GM21447 (cell line): ENCODE results near the gene LGALS3BP.
"Not testable (repeated sequence)": the region's sequence is repeated elsewhere in the genome, so short reads cannot be mapped to it uniquely, and the experiment has no call there.

Experiments
- ATAC-seq: cut with Tn5 transposase; IDR thresholded peaks from one replicate; pipeline ENCODE4 v1.9.1; 2021; ENCODE audit not compliant: unreplicated experiment

LGALS3BP gene

DNA sequence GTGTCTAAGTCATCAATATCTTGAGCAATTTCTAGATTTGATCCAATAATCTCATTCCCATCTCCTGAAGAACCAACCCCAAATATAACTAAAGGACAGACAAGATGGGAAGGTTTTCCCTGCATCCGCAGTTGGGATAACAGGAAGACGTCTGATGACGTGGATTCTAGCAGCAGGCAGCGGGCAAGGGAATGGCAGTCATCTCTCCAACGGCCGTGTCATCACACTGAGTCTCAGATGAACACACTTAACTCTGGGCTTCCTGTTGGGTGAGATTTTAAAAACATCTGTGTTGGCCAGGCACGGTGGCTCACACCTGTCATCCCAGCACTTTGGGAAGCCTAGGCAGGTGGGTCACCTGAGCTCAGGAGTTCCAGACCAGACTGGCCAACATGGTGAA lies 33.6 kb downstream of the LGALS3BP start:
- no peak for ATAC-seq

DNA sequence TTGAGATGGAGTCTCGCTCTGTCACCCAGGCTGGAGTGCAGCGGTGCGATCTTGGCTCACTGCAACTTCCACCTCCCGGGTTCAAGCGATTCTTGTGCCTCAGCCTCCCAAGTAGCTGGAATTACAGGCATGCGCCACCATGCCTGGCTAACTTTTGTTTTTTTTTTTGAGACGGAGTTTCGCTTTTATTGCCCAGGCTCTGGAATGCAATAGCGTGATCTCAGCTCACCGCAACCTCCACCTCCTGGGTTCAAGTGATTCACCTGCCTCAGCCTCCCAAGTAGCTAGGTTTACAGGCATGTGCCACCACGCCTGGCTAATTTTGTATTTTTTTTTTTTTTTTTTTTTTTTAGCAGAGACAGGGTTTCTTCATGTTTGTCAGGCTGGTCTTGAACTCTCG lies 34.3 kb downstream of the LGALS3BP start:
- not testable (repeated sequence) for ATAC-seq

DNA sequence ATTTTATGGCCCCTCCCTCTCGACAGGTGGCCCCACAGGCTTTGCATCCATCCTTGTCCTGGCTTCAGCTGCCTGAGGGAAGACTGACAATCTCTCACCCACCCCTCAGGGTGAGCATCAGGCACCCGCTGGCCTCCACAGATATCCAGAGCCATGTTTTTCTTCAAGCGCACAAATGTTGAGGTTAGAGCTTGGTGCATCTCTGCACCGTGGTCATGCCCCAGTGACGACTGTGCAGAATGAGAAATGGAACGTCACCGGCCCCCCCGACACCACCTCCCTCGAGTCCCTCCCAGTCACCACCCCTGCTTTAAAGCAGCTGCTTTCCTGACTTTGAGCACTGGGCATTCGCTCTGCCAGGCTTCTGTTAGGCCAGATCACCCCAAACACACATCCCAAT lies 34.8 kb downstream of the LGALS3BP start:
- no peak for ATAC-seq

DNA sequence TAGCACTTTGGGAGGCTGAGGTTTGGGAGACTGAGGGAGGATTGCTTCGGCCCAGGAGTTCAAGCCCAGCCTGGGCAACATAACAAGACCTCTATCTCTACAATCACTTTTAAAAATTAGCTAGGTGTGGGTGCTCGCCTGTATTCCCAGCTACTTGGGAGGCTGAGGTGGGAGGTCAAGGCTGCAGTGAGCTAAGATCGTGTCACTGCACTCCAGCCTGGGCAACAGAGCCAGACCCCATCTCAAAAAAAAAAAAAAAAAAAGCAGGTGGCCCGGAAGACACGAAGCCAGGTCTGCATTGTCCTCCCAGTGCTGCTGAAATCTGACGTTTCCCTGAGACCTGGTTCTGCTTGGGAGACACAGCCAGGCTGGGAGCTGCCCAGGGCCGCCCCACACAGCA lies 35.7 kb downstream of the LGALS3BP start:
- no peak for ATAC-seq

DNA sequence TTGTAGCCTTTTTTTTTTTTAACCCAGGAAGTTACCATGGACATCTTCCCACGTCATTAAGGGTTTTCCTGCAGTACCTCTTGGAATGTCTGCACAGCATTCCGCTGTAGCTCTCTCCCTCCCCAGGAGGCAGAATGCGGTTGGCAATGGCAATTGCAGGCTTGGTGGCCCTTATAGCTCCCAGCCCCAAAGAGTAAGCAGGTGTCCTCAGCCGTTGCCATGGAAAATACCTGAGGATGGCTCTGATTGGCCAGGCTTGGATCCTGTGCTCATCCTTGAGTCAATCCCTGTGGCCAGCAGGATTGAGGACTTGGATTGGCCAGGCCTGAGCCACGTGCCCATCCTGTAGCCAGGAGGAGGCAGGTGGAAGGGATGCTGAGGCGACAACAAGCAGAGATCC lies 39.0 kb downstream of the LGALS3BP start:
- ATAC-seq: no peak

DNA sequence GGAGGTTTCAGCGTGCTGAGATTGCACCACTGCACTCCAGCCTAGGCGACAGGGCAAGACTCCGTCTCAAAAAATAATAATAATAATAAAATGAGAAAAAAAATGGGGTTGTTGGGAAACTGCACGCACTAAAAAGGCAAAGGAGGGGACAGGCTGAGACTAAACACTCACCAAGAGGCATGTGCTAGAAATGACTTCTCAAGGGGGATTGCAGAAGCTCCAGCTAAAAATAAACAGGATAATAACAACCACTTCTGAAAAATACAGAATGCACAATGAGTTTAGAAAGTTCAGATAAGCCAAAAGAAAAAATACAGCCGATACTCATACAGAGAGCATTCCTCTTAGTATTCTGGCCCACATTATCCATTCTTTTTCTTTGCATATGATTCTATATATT lies 39.5 kb downstream of the LGALS3BP start:
- no peak for ATAC-seq

DNA sequence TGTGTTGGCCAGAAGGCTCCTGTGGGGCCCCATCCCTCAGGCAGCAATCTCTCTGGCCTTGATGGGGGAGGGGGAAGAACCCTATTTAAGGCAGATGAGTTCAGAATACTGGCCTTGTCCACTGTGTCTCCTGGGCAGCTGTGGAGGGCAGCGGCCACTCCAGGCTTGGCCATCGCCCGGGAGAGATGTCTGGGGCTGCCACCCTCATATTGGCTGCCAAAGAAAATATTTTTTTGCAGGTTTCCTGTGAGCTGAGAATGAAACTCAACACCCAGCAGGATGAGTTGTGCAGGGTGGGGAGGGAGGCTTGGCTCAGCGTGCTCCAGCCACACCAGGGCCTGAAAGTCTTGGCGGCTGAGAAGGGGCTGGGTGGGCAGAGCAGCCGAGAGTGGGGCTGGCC lies 40.1 kb downstream of the LGALS3BP start:
- ATAC-seq: no peak

DNA sequence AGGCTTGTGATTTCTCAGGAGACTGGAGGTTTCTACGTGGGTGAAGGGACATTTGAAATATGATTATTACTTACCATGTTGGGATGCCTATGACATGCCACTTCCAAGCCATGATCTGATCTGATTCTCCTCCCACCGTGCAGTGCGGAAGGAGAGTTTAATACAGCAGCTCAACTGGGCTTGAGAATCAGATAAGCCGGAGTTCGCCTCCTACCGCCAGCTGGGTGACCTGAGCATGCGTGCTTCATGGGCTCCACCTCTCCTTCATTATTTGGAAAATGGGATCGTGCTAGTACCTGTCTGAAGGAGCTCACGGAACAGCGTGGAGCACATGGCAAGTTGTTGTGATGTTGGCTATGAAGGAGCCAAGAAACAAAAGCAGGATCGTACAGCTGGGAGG lies 42.2 kb downstream of the LGALS3BP start:
- no peak for ATAC-seq

DNA sequence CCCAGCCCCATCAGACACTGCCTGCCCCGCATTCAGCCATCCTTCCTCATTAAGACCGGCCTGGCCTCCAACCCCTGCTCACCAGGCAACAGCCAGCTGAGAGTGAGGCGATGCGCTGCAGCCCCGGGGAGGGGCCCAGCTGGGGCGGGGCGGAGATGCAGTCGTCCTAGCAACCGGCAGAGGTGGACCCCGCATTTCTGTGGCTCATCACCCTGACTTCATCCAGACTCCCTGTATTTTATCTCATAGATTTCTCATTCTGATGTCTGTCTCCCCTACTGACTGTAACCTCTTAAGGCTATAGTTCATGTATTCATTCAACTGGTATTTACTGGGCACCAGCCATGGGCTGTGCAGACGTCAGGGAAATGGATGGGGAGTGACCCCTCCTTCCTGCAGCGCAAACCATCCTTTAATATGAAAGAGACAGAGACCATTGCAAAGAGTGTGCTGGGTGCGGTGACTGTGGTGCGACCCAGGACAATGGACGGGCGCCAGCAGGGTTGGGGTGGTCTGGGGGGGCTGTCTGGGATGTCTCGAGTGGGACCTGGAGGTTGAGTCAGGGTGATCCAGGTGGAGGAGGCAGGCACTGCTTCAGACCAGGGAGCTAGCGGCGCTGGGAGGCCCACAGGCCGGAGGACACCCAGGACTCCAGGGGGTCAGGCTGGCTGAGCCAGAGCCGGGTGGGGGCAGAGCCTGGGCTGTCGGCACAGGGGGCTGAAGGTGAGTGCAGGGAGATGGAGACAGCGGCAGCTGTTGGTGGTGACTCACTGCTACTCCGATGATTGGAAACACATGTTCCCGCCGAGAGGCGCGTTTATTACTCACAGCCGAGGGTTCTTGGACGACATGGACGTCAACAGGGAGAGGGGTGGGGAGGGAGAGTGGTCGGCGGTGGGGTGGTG lies 44.1 kb downstream of the LGALS3BP start:
- no peak for ATAC-seq

DNA sequence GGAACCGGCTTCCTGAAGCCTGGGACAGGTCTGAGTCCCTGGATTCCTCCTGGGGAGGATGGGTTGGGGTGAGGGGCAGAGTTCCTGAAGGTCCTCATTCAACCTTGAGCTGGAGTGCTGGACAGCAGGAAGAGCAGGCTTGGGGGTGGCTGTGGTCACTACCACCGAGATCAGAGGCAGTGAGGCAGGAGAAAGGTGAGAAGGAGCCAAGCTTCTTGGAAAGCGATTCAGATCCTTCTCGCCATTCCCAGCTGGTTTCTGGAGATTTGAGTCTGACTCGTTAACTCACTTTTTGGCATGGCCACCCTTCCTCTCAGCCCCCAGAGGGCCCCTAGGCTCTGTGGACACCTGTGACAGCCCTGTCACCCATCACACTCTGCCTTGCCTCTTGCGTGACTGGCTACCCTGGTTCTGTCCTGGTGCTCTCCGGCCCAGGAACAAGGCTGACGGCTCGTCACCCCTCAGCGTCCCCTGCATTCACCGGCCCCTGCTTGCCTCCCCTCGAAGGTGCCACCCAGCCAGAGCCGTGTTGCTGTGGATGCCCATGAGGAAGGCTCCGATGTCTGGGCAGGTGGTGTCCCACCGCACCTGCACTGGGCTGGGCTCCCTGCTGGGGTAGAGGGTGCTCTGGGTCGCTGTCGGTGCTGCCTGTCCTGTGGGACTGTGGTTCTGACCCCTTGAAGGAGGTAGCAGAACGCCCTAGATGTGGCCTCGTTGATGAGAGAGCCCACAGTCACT lies 44.9 kb downstream of the LGALS3BP start:
- ATAC-seq: no peak

DNA sequence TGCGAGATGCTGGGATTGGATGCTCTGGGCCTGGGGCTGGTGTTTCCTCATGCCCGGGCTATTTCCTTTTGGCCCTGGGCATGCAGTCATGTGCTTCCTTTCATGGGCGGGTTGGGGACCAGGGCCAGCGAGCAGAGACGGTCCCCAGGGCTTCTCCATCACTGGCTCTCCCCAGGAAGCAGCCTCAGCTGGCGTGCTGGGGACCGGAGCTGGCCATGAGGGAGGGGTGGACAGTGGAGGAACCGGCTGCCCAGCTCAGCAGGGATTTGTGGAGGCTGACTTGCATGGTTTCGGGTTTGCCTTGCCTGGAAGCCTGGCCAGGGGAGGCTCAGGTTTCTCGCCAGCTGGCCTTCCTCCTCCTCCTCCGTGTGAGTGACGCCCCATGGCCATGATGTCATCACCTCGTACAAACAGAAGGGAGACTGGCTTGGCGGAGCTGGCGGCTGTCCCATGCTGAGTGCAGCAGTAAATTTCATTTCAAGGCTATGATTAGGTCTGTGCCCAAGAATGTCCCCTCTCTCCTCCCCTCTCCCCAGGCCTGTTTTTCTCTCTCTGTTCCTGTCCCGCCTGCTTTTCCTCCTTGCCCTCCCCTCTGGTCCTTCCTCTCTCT lies 45.7 kb downstream of the LGALS3BP start:
- ATAC-seq: no peak

DNA sequence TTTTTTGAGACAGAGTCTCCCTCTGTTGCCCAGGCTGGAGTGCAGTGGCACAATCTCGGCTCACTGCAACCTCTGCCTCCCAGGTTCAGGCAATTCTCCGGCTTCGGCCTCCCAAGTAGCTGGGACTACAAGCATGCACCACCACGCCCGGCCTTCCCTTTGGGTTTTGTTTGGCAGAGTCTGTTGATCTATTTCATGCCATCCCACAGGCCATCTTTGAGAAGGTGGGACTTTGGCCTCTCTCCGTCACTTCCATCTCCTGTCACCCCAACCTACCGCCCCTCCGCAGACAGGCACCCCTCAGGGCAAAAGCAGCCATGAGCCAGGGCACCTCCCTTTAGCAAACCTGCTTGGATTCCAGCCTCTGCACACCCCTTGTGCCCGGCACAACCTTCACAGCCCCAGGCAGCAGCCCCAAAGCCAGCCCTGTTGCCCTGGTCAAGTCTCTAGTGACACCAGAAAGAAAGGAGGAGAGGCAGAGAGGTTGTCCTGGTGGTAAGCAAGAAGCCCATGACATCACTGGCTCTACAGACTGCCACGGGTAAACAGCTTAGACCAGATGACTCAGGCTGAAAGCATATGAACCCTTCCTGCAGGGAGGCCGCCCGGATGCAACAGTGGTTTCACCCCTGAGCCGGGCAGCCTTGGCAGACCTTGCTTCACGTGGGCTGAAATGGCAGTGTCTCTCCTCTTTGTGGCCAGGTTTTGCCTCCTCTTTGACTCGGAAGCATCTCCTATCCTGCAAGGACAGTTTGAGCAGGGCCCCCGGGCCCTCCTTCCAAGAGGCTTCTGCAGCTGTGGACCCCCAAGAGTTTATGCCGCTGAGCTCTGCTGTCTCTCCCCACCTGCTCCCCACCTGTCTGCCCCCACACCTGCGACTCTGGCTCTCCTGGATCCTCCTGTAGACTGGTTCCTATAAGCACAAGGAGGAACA lies 46.4 kb downstream of the LGALS3BP start:
- ATAC-seq: peak; percentile 91

DNA sequence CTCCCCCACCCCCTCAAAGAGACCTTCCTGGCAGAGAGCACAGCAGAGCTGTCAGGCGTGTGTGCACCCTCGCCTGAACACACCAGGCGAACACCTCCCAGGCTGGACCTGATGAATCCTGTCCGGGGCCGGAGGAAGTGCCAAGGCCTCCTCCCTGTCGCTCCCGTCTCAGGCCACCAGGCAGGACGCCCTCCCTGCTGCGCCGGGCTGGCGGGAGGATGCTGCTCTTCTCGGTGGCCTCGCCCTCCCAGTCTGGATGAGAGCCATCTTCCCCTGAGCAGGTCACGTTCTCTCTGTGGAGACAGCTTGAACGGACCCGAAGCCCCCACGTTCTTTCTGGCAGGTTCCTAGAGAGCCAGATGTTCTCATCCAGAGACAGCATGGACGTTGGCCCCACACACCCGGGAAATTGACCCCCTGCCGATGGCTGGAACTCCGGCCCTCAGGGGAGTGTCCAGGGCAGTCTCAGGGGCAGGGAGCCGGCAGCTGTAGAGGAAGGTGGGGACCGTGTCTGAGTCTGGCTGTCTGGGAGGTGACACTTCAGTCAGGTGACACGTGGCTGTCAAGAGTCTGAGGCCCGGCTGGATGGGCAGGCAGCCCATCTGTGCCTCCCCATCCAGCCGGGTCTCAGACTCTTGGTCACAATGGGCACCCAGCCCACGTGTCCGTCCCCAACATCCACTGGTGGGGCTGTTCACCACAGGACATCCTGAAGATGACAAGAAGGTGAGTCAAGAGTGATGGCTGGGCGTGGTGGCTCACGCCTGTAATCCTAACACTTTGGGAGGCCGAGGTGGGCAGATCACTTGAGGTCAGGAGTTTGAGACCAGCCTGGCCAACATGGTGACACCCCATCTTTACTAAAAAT lies 49.6 kb downstream of the LGALS3BP start:
- ATAC-seq: no peak

DNA sequence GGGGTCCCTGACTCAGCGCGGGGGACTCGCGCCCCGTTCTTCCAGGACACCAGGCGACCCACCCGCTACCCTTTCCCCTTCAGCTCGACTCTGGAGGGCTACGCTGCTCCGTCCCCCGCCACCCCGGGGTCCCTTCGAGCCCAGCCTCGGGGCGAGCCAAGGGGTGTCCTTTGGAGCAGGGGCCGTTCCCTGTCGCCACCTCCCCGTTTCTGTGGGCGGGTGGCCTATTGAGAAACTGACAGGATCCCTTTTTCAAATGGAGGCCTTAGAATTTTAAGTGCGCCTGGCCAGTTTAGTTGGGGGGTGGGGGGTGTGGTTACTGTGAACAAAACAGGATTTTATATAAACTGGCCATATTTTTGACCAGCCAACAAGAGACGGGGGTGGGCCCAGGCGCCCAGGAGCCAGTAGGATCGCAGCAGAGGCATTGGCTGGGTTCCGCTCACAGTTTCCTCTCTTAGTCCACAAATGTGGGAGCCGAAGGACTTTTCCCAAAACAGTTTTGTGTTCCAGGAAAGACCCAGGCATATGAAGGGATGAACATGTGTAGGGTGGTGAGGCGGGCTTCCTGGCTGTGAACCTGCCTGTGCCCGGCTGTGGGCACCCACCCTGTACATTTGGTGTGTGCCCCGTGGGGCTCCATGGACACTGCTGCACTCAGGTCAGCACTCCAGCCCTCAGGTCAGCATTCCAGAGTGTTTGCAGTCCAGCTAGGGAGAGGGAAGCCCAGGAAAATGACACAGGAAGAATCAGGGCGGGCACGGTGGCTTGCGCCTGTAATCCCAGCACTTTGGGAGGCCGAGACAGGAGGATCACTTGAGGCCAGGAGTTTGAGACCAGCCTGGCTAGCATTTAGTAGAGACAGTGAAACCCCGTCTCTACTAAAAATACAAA lies 53.8 kb downstream of the LGALS3BP start:
- no peak for ATAC-seq

DNA sequence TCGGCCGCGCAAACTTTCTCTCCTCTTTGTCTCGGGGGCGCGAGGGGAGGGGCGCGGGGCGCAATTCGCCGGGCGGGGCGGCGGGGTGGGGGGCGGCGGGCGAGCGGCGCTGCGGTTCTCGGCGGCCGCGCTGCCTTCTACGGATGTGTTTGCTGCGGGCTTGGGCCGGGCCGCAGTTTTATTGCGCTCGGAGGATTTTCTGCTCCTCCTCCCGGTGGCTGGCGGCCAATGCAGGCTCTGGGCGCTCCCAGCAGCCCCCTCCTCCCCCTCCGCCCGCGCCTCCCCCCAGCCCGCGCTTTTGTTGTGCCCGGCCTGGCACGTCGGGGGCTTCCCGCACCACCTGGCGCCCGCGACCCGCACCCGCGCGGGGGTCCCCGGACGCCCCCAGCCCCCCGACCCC lies 54.5 kb downstream of the LGALS3BP start, which contains the start of gene TIMP2:
TIMP2 (minus strand) TSS at position 154 of the 400 bp plus-strand sequence. CDS start 299 bp downstream, outside the sequence.
- no peak for ATAC-seq

DNA sequence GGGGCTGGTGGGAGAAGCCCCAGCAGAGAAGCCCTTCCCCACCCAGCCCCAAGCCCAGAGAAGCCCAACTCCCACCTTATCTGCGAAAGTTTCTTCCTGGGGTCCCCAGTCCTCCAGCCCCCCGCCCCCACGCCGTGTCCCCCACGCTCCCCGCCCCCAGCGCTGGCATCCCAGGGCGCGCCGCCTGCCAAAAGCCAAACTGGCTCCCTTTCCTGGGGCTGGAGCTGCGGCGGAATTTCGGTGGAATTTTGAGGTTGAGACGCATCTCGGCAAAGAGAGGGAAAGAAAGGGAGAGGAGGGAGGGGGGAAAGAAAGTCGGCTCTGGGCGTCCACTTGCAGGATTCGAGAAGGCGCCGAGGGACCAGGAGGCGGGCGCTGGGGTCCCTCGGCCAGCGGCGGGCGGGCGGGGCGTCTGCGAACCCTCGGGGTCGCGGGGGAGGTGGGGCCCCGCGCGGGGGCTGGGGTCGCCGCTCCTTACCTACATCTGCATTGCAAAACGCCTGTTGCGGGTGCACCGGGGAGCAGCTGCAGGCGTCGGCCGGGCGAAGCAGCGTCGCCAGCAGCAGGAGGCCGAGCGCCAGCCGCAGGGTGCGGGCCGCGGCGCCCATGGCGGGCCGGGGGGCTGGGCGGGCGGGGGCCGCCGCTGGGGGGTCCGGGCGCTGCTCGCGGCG lies 55.1 kb downstream of the LGALS3BP start:
- no peak for ATAC-seq

DNA sequence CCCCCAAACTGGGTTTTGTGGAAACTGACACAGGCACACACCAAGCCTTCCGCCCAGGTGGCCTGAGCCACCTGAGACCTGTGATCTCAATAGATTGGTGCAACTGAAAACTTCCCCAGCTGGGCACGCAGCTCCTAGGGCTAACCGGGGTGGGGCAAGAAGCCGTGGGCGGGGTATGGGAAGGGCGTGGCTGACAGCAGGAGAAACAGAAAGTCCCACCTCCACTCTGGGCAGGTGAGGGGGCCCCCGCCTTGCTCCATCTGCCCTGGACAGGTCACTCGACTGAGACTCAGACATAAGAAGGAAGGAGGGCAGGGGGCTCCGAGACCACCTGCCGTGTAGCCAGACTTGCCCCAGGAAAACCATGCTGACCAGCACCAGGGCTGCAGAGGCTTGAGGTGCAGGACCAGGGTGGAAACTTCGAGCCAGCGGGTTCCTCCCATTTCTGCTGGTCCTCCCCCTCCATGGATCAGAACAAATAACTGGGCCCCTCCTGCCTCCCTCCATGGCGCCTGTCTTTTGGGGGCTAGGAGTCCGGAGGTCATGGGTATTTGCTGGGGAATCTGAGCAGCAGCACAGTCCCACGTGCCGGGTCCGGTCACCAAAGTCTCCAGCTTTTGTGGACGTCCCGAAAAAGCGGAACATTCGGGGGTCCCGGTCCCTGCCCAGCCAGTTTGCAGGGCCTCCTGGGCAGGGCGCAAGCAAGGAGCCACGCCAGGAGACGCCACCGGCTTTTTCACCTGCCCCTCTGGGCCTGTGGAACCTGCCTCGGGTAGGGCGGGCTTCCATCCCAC lies 55.9 kb downstream of the LGALS3BP start:
- ATAC-seq: no peak
